HepG2 (cell line): ENCODE measurements around the gene GMFB. TPM values are rescaled to one million over a fixed set of nuclear protein-coding genes. Genes with fewer than 3 reads are reported as not detected.

Source experiments
- CHD4 ChIP-seq: fragments of 200-600 bp; sonication (generic); IDR thresholded peaks from 2 replicates; pipeline ENCODE4 v1.7.0; 2017; ENCODE audit warnings: mild to moderate bottlenecking, low read length, borderline replicate concordance
- CREB1 ChIP-seq, 2 experiments: fragments of 450-650 bp in 1 of 2; IDR thresholded peaks; 2 replicates each; pipeline ENCODE4 v1.6.1; 2016 to 2017; ENCODE audit warnings: control low read depth in 1 of 2, mild to moderate bottlenecking in 1 of 2, missing compliant biosample characterization in 1 of 2, missing genetic modification characterization in 1 of 2
- CTCF ChIP-seq: sonication (generic); formaldehyde crosslinking; IDR thresholded peaks from 2 replicates; pipeline ENCODE4 v1.5.0; 2020; ENCODE audit warnings: mild to moderate bottlenecking, missing genetic modification reagents, moderate library complexity
- HINFP ChIP-seq: sonication (generic); formaldehyde crosslinking; IDR thresholded peaks from 2 replicates; pipeline ENCODE4 v1.4.0; 2020; ENCODE audit warnings: low read depth, mild to moderate bottlenecking, missing genetic modification reagents
- HMG20B ChIP-seq: conservative IDR thresholded peaks from 2 replicates; pipeline ENCODE4 v1.6.1; 2016; ENCODE audit warnings: missing genetic modification reagents, missing compliant biosample characterization
- HOXA9 ChIP-seq: sonication (generic); formaldehyde crosslinking; IDR thresholded peaks from 2 replicates; pipeline ENCODE4 v1.8.1; 2022; ENCODE audit warnings: missing genetic modification reagents, mild to moderate bottlenecking, moderate library complexity, borderline replicate concordance
- KLF11 ChIP-seq: IDR thresholded peaks from 2 replicates; pipeline ENCODE4 v1.6.1; 2016; ENCODE audit warnings: missing compliant biosample characterization
- LBX2 ChIP-seq: sonication (generic); formaldehyde crosslinking; IDR thresholded peaks from 2 replicates; pipeline ENCODE4 v1.5.0; 2020; ENCODE audit warnings: missing genetic modification reagents, mild to moderate bottlenecking, borderline replicate concordance
- MTA3 ChIP-seq: sonication (generic); formaldehyde crosslinking; IDR thresholded peaks from 2 replicates; pipeline ENCODE4 v1.4.0; 2020; ENCODE audit warnings: missing genetic modification reagents
- NR1H2 ChIP-seq: sonication (generic); formaldehyde crosslinking; IDR thresholded peaks from 2 replicates; pipeline ENCODE4 v1.8.1; 2022; ENCODE audit warnings: low read depth, missing genetic modification reagents, borderline replicate concordance
- PATZ1 ChIP-seq: sonication (generic); formaldehyde crosslinking; IDR thresholded peaks from 2 replicates; pipeline ENCODE4 v1.4.0; 2020; ENCODE audit warnings: missing genetic modification reagents
- ZBTB26 ChIP-seq: IDR thresholded peaks from 2 replicates; pipeline ENCODE4 v1.6.1; 2016; ENCODE audit warnings: missing compliant biosample characterization, missing genetic modification reagents, borderline replicate concordance
- ZEB1 ChIP-seq: IDR thresholded peaks from 2 replicates; pipeline ENCODE4 v1.6.1; 2012; ENCODE audit warnings: mild to moderate bottlenecking, low read depth, inconsistent platforms; ENCODE audit not compliant: insufficient replicate concordance
- ZMYM2 ChIP-seq: sonication (generic); formaldehyde crosslinking; IDR thresholded peaks from 2 replicates; pipeline ENCODE4 v1.8.0; 2022; ENCODE audit warnings: mild to moderate bottlenecking, missing genetic modification reagents
- ZMYM4 ChIP-seq: sonication (generic); formaldehyde crosslinking; IDR thresholded peaks from 2 replicates; pipeline ENCODE4 v1.8.1; 2023; ENCODE audit warnings: mild to moderate bottlenecking, missing genetic modification reagents
- ZNF431 ChIP-seq: sonication (generic); formaldehyde crosslinking; IDR thresholded peaks from 2 replicates; pipeline ENCODE4 v1.9.0; 2022; ENCODE audit warnings: missing genetic modification reagents, low read depth, mild to moderate bottlenecking, borderline replicate concordance
- ZNF572 ChIP-seq: sonication (generic); formaldehyde crosslinking; IDR thresholded peaks from 2 replicates; pipeline ENCODE4 v1.5.1; 2020; ENCODE audit warnings: mild to moderate bottlenecking, missing genetic modification reagents
- ZNF639 ChIP-seq: conservative IDR thresholded peaks from 2 replicates; pipeline ENCODE4 v1.6.1; 2018; ENCODE audit warnings: missing genetic modification reagents
- ZNF775 ChIP-seq: sonication (generic); formaldehyde crosslinking; IDR thresholded peaks from 2 replicates; pipeline ENCODE4 v1.4.0; 2020; ENCODE audit warnings: missing genetic modification reagents, mild to moderate bottlenecking, moderate library complexity, borderline replicate concordance
- polyA plus RNA-seq, 8 experiments: library from polyadenylated mRNA; depleted of rRNA in 3 of 8; stranded (reverse) in 7 of 8; unstranded in 1 of 8; fragments of >200 nt; fragmentation: Illumina TruSeq in 4 of 8; extraction: Trizol in 4 of 8; gene quantifications; 2 replicates each; pipeline versions ENCODE4 v1.2.1 to v1.2.3, GENCODE V29; 2011 to 2016; ENCODE audit warnings: low read depth in 4 of 8, missing spikeins in 1 of 8, mixed read lengths in 1 of 8; ENCODE audit not compliant: insufficient read depth in 1 of 8
- total RNA-seq, 5 experiments: library from RNA; depleted of rRNA; stranded (reverse); fragments of >200 nt; fragmentation: Illumina TruSeq; extraction: Trizol; gene quantifications; 2 replicates each; pipeline ENCODE4 v1.2.3, GENCODE V29; 2016; ENCODE audit warnings: low read depth in 1 of 5

GMFB gene
- total and polyA plus RNA-seq, 2 of the 13 experiments (the other 11 are each of a cell fraction or from before 2014, with no cell fraction given) = 17.3 to 68.2 TPM

- TF ChIP-seq ZNF431 (CRISPR knock-in tag) (no peak), ZMYM2 (CRISPR knock-in tag) (no peak), HMG20B (CRISPR knock-in tag) (no peak), MTA3 (CRISPR knock-in tag) (no peak), ZMYM4 (peak; percentile 77), CTCF (CRISPR knock-in tag) (no peak), NR1H2 (no peak), ZNF572 (CRISPR knock-in tag) (no peak), LBX2 (CRISPR knock-in tag) (no peak), KLF11 (CRISPR knock-in tag) (no peak), CREB1 (IDR thresholded peaks at IDR 0.05) (no peak), CREB1 (CRISPR knock-in tag; IDR thresholded peaks at IDR 0.05) (peak; percentile 37; the same call in 1 of the 2 replicates), CHD4 (peak; percentile 40; the same call in 1 of the 2 replicates), HINFP (CRISPR knock-in tag) (no peak), PATZ1 (CRISPR knock-in tag) (peak; percentile 26; the same call in 1 of the 2 replicates), ZNF775 (CRISPR knock-in tag) (no peak), HOXA9 (CRISPR knock-in tag) (no peak), ZNF639 (no peak), ZBTB26 (CRISPR knock-in tag) (no peak), ZEB1 (no peak)
These were observed 5.6 kb downstream of the GMFB start (continued) for GRCh38 chr14:54483073-54483745.
